ENCODE results near the gene NIT1.
A peak's percentile ranks its signal among the peaks of the same experiment; 100 is the strongest.

NIT1 gene

GRCh38 chr1:161164901-161165610 is 47.2 kb downstream of the NIT1 start:
- no peak for DNase-seq (ENCODE audit: low spot score)
- TF ChIP-seq, protein P1, sequence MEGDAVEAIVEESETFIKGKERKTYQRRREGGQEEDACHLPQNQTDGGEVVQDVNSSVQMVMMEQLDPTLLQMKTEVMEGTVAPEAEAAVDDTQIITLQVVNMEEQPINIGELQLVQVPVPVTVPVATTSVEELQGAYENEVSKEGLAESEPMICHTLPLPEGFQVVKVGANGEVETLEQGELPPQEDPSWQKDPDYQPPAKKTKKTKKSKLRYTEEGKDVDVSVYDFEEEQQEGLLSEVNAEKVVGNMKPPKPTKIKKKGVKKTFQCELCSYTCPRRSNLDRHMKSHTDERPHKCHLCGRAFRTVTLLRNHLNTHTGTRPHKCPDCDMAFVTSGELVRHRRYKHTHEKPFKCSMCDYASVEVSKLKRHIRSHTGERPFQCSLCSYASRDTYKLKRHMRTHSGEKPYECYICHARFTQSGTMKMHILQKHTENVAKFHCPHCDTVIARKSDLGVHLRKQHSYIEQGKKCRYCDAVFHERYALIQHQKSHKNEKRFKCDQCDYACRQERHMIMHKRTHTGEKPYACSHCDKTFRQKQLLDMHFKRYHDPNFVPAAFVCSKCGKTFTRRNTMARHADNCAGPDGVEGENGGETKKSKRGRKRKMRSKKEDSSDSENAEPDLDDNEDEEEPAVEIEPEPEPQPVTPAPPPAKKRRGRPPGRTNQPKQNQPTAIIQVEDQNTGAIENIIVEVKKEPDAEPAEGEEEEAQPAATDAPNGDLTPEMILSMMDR (IDR thresholded peaks at IDR 0.05; ENCODE audit: extremely low read depth, insufficient read depth, missing control alignments), result no peak
- in situ Hi-C loops (cut with MboI; ENCODE audit: low pct_unique_long_range_greater_than_20kb, low sequenced_read_pairs, unreplicated experiment), result no loop called here

GRCh38 chr1:161165742-161166668 is 48.1 kb downstream of the NIT1 start, which contains the start of gene PPOX:
TSS of gene PPOX (plus strand) at chr1:161166426. CDS start at chr1:161166848, 422 bp downstream.
- TF ChIP-seq, protein P1 (IDR thresholded peaks at IDR 0.05; ENCODE audit: extremely low read depth, insufficient read depth, missing control alignments), result peak; percentile 54
- in situ Hi-C loops (cut with MboI; ENCODE audit: low pct_unique_long_range_greater_than_20kb, low sequenced_read_pairs, unreplicated experiment), result no loop called here
- peak; percentile 91 for DNase-seq (ENCODE audit: low spot score)

- in situ Hi-C loops (cut with MboI; ENCODE audit: low pct_unique_long_range_greater_than_20kb, low sequenced_read_pairs, unreplicated experiment), result no loop called here
- TF ChIP-seq, protein P1 (IDR thresholded peaks at IDR 0.05; ENCODE audit: extremely low read depth, insufficient read depth, missing control alignments), result no peak
- no peak for DNase-seq (ENCODE audit: low spot score)
These were observed 49.0 kb downstream of the NIT1 start for GRCh38 chr1:161166669-161167548.

DNA sequence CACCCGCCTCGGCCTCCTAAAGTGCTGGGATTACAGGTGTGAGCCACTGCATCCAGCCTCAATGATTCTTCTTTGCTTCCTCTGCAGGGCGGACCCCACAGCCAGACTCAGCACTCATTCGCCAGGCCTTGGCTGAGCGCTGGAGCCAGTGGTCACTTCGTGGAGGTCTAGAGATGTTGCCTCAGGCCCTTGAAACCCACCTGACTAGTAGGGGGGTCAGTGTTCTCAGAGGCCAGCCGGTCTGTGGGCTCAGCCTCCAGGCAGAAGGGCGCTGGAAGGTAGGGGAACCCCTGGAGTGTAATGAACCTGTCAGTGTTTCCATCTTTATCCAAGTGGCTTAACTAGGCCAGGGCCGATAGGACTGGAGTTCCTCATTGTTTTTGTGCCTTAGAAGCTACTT is 51.0 kb downstream of the NIT1 start:
- no peak for DNase-seq (ENCODE audit: low spot score)
- TF ChIP-seq, protein P1 (IDR thresholded peaks at IDR 0.05; ENCODE audit: extremely low read depth, insufficient read depth, missing control alignments), result no peak
- in situ Hi-C loops (cut with MboI; ENCODE audit: low pct_unique_long_range_greater_than_20kb, low sequenced_read_pairs, unreplicated experiment), result no loop called here

All from GM13977 (cell line).